IPS DF 6.9 (cell line): ENCODE measurements around the gene KREMEN1.

ENCODE experiments used
- DNase-seq: peaks from one replicate; pipeline ENCODE4 v3.0.0-alpha.2; 2013; ENCODE audit warnings: low read depth, low spot score
- H3K27ac ChIP-seq: one replicate; pipeline ENCODE4 v1.5.1; 2013; ENCODE audit warnings: low read length, control low read depth
- H3K27me3 ChIP-seq: 2 replicates; pipeline ENCODE4 v1.6.1; 2013; ENCODE audit warnings: mild to moderate bottlenecking, low read length; ENCODE audit not compliant: control insufficient read depth, insufficient read depth
- H3K36me3 ChIP-seq: 2 replicates; pipeline ENCODE4 v1.6.1; 2013; ENCODE audit warnings: low read length; ENCODE audit not compliant: control insufficient read depth, insufficient read depth
- H3K4me1 ChIP-seq: 2 replicates; pipeline ENCODE4 v1.6.1; 2013; ENCODE audit warnings: low read length; ENCODE audit not compliant: control insufficient read depth, insufficient read depth
- H3K4me3 ChIP-seq: 2 replicates; pipeline ENCODE4 v1.5.1; 2013; ENCODE audit warnings: mild to moderate bottlenecking, low read length
- H3K9me3 ChIP-seq: 2 replicates; pipeline ENCODE4 v1.6.1; 2013; ENCODE audit warnings: low read length, inconsistent platforms; ENCODE audit not compliant: control insufficient read depth, insufficient read depth
- WGBS: extraction: QIAGEN DNeasy Blood & Tissue Kit; methylation state at CpG from one replicate; pipeline ENCODE4 v1.1.7; 2013; ENCODE audit warnings: mixed read lengths, missing lambda C conversion rate; ENCODE audit not compliant: insufficient read length, insufficient coverage; 5-methylcytosine and 5-hydroxymethylcytosine counted together

KREMEN1 gene

DNA sequence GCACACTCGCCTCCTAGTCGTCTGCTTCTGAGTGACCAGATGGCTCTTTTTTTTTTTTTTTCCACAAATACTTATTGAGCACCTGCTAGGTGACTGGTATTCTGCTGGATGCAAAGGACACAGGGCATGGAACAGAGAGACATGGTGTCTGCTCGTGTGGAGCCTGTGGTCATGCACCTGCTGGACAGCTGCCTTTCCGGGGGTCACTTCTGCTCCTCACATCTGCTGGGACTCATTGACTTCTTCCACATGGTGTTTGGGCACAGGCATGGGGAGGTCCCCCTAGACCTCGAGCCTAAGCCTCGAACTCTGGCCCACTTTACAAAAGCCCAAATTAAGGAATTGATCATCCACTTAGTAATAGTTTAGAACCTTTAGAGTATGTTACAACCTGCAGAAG, 93.3 kb downstream of the KREMEN1 start:
- no peaks in the 10 kb centered on the region for H3K9me3 ChIP-seq
- DNase-seq, result no peak
- H3K27ac ChIP-seq, result no peak overlapping the region
- no peaks in the 10 kb centered on the region for H3K27me3 ChIP-seq
- no CpG with 5 or more reads among the region's 6 CpGs for WGBS
- no peaks in the 10 kb centered on the region for H3K4me1 ChIP-seq
- no peaks in the 10 kb centered on the region for H3K36me3 ChIP-seq
- no peak overlapping the region for H3K4me3 ChIP-seq

DNA sequence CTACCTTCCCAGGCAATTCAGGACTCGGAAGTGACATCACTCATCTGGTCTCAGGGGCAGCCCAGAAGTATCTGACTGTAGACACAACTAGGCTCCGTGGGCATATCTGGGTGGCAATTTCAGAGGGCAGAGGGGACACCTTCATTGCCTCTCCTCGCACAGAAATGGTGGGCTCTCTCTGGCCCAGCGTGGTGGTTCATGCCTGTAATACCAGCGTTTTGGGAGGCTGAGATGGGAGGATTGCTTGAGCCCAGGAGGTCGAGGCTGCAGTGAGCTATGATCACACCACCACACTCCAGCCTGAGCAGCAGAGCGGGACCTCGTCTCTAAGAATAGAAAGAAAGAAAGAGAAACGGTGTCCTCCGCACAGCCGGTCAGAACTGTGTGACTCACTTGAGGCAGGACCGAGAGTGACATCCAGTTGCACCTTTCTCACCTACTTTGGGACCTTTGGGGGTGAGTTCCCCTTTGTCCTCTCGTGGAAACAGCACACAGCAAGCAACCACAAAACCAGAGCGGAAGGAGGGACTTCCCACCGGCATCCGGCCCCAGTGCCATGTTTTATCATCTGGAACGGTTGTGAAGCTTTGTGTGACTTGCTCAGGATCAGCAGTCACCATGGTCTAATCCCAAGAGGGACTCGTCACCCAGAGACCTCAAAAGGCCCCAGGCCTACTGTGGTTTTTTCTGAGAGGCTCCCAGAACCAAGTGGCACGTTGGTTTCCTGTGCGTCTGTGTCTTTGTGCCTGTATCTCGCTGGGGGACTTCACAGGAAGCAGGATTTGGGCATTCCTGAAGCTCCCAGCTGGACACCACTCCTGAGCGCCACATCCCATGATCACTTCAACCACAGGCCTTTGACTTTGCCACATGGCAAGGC, 94.4 kb downstream of the KREMEN1 start:
- DNase-seq, result no peak
- WGBS, result no CpG with 5 or more reads among the region's 22 CpGs
- H3K4me3 ChIP-seq, result no peak overlapping the region
- no peaks in the 10 kb centered on the region for H3K9me3 ChIP-seq
- H3K27ac ChIP-seq, result no peak overlapping the region
- H3K4me1 ChIP-seq, result no peaks in the 10 kb centered on the region
- H3K27me3 ChIP-seq, result no peaks in the 10 kb centered on the region
- H3K36me3 ChIP-seq, result no peaks in the 10 kb centered on the region

DNA sequence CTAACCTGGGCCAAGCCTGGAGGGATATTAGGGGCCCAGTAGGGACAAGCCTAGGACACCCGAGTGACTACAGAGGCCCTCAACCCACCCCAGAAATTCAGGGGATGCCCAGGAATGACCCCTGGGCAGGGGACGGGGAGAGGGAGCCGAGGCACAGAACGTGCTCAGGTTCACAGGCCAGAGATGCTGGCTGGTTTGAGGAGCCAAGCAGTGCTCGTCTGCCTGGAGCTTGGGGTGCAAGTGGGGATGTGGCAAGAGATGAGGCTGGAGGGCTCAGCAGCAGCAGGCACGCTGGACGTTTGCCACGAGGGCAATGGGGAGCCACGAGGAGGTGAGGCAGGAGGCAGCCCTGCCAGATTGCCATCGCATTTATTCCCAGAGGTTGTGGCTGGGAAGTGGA, 98.9 kb downstream of the KREMEN1 start:
- no peaks in the 10 kb centered on the region for H3K9me3 ChIP-seq
- no peak overlapping the region for H3K27ac ChIP-seq
- WGBS, result no CpG with 5 or more reads among the region's 10 CpGs
- H3K4me1 ChIP-seq, result no peaks in the 10 kb centered on the region
- H3K27me3 ChIP-seq, result no peaks in the 10 kb centered on the region
- H3K4me3 ChIP-seq, result no peak overlapping the region
- no peak for DNase-seq
- H3K36me3 ChIP-seq, result no peaks in the 10 kb centered on the region

DNA sequence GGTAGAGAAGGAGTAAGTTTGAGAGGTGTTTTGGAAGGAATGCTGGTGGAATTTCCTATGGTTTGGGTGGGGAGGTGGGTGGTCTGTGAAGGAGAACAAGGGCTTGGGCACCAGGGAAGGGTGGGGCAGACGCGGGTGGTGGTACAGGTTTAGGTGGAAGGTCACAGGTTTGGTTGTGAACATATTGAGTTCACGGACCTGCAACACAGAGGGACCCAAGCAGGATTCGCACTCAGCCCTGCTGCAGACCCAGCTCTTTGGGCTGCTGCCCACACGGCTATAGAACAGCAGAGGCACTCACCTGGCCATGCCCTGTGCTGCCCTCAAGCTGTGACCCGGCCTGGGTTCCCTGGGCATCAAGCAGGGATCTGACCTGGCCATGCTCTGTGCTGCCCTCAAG, 99.4 kb downstream of the KREMEN1 start:
- no peaks in the 10 kb centered on the region for H3K9me3 ChIP-seq
- H3K4me1 ChIP-seq, result no peaks in the 10 kb centered on the region
- no peaks in the 10 kb centered on the region for H3K27me3 ChIP-seq
- H3K36me3 ChIP-seq, result no peaks in the 10 kb centered on the region
- H3K4me3 ChIP-seq, result no peak overlapping the region
- DNase-seq, result no peak
- WGBS, result no CpG with 5 or more reads among the region's 6 CpGs
- no peak overlapping the region for H3K27ac ChIP-seq

DNA sequence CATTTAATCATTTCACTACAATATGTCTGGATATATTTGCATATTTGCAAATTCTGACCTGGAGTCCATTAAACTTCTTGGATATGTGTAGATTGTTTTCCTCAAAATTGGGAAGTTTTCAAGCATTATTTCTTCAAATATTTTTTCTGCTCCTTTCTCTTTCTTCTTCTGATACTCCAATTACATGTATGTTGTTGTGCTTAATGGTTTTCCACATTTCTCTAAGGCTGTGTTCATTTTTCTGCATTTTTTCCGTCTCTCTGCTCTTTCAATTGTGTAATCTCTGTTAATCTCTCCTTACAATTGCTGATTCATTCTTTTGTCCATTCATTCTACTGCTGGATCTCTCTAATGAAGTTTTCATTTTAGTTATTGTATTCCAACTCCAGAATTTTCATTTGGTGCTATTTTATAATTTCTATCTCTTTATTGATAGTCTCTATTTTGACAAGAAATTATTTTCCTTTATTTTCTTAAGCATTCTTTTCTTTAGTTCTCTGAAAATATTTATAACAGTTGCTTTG, 102.5 kb downstream of the KREMEN1 start:
- no peaks in the 10 kb centered on the region for H3K4me1 ChIP-seq
- no peaks in the 10 kb centered on the region for H3K27me3 ChIP-seq
- no peaks in the 10 kb centered on the region for H3K36me3 ChIP-seq
- no peak for DNase-seq
- WGBS, result no CpG with 5 or more reads among the region's 1 CpG
- no peaks in the 10 kb centered on the region for H3K9me3 ChIP-seq
- no peak overlapping the region for H3K4me3 ChIP-seq
- H3K27ac ChIP-seq, result no peak overlapping the region

DNA sequence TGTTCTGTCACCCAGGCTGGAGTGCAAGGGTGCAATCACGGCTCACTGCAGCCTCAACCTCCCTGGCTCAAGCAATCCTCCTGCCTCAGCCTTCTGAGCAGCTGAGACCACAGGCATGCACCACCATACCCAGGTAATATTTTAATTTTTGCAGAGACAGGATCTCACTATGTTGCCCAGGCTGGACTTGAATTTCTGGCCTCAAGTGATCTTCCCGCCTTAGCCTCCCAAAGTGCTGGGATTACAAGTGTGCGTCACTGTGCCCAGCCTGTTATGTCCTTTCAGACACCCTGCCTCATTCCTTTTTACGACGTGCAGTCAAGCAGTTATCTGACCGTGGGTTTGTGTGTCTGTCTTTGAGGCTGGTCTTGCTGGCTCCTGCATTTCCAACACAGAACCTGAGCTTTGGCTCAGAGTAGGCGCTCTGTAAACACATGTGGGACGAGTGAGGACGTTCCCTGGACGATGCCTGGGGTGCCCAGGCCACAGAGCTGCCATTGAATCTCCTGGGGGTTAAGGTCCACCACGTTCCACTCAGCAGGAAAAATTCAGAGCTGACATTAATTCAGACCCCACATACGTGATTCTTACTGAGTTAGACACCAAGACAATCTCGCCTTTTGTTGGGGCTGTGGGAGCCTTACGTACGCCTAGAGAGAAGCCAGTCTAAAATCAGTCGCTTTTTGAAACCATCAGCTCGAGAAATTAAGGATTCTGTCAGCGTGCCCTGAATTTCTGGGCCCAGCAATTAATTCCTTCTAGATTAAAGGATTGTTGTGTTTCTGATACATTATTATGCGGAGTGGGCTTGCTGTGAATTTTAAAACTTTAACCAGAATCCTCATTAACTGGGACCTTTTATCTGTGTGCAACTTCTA, 111.4 kb downstream of the KREMEN1 start:
- H3K36me3 ChIP-seq, result no peaks in the 10 kb centered on the region
- no peak overlapping the region for H3K27ac ChIP-seq
- H3K9me3 ChIP-seq, result no peaks in the 10 kb centered on the region
- no peaks in the 10 kb centered on the region for H3K27me3 ChIP-seq
- no peaks in the 10 kb centered on the region for H3K4me1 ChIP-seq
- DNase-seq, result no peak
- no CpG with 5 or more reads among the region's 19 CpGs for WGBS
- no peak overlapping the region for H3K4me3 ChIP-seq

DNA sequence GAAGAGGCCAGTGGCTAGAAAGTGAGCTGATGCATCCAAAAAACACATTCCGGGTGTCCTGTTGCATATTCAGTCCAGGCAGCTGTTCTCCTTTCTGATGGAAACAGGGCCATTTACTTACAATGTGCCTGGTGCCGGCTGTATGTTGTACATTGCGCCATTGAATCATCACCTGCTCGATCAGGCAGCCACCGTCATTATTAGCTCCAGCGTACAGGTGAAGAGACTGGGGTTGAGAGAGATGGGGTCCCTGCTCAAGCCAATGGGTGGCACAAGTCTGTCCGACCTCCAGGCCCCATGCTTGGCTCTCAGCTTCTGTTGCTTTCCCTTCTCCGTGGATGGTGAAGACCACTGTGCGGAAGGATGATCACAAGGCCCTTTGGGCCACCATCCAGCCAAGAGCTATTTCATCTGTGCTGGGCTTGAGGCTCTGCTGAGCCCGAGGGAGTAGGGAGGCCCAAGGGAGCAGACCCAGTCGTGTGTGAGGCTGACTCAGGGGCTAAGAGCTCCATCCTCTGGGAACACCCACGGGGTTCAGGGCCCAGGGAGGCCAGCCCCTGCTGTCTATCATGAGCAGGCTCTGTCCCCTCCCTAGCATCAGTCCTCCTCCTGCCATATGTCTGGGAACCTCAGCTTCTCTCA, 112.1 kb downstream of the KREMEN1 start:
- no peaks in the 10 kb centered on the region for H3K9me3 ChIP-seq
- DNase-seq, result no peak
- H3K4me1 ChIP-seq, result no peaks in the 10 kb centered on the region
- no peak overlapping the region for H3K27ac ChIP-seq
- WGBS, result no CpG with 5 or more reads among the region's 12 CpGs
- H3K27me3 ChIP-seq, result no peaks in the 10 kb centered on the region
- H3K36me3 ChIP-seq, result no peaks in the 10 kb centered on the region
- H3K4me3 ChIP-seq, result no peak overlapping the region

DNA sequence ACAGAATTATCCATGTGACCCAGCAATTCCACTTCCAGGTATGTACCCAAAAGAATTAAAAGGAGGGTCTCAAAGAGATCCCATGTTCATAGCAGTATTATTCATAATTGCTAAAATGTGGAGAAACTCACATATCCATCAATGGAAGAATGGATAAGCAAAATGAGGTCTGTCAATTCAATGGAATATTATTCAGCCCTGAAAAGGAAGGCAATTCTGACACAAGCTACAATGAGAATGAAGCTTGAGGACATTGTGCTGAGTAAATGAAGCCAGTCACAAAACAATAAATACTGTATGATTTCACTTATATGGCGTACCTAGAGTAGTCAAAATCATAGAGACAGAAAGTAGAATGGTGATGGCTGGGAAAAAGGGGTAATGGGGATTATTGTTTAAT, 113.5 kb downstream of the KREMEN1 start:
- WGBS, result no CpG with 5 or more reads among the region's 1 CpG
- H3K4me3 ChIP-seq, result no peak overlapping the region
- no peaks in the 10 kb centered on the region for H3K36me3 ChIP-seq
- H3K9me3 ChIP-seq, result no peaks in the 10 kb centered on the region
- H3K27me3 ChIP-seq, result no peaks in the 10 kb centered on the region
- H3K4me1 ChIP-seq, result no peaks in the 10 kb centered on the region
- no peak for DNase-seq
- H3K27ac ChIP-seq, result no peak overlapping the region

DNA sequence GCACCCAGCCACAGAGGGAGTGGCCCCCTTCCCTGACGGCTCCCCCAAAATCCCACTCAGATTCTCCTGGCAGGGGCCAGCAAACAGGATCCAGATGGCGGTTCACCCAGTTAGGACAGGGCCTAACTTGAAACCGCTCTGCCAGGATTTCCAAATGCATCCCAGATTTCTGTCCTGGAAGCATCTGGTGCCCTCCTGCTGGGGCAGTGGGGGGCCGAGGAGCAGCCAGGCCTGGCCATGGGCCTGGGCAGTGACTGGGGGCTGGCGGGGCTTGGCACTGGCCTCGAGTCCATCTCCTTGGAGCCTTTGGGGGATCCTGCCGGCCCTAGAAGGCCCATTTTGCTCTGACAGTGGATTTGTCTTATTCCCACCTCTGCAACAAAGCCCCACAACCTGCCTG, 115.0 kb downstream of the KREMEN1 start:
- no peak for DNase-seq
- Histone ChIP-seq H3K9me3 (no peaks in the 10 kb centered on the region), H3K27me3 (no peaks in the 10 kb centered on the region), H3K4me3 (no peak overlapping the region), H3K36me3 (no peaks in the 10 kb centered on the region), H3K27ac (no peak overlapping the region), H3K4me1 (no peaks in the 10 kb centered on the region)
- no CpG with 5 or more reads among the region's 7 CpGs for WGBS

DNA sequence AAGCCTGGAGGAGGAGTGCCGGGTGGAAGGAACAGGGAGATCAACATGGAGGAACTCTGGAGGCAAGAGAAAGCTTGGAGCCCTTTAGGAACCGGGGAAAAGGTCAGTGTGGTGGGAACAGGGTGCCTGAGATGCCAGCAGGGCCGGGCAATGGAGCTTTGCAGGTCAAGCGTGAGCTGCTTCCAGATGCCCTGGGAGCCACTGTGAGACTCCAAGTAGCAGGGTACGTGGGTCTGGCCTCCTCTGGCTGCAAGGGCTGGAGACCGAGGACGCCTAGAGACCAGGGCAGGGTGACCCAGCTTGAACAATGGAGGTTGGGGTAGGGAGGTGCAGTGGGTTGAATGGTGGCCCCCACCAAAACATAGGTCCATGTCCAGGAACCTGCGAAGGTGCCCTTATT, 117.2 kb downstream of the KREMEN1 start:
- DNase-seq, result no peak
- Histone ChIP-seq H3K27me3 (no peaks in the 10 kb centered on the region), H3K9me3 (no peaks in the 10 kb centered on the region), H3K4me1 (no peaks in the 10 kb centered on the region), H3K36me3 (no peaks in the 10 kb centered on the region), H3K27ac (no peak overlapping the region), H3K4me3 (no peak overlapping the region)
- no CpG with 5 or more reads among the region's 8 CpGs for WGBS
